GM23248 (cell line): ENCODE data around the gene CNKSR3.

Experiments used
- EZH2 ChIP-seq: fragments of 200-600 bp; sonication (generic); IDR thresholded peaks from 2 replicates; pipeline ENCODE4 v1.6.1; 2018; ENCODE audit warnings: antibody characterized with exemption, mild to moderate bottlenecking; ENCODE audit not compliant: insufficient read depth, poor library complexity, severe bottlenecking
- EZH2phosphoT487 ChIP-seq: fragments of 200-600 bp; sonication (generic); IDR thresholded peaks from 2 replicates; pipeline ENCODE4 v1.6.1; 2018; ENCODE audit warnings: antibody characterized with exemption, moderate library complexity, mild to moderate bottlenecking, low read depth; ENCODE audit not compliant: insufficient read depth

DNA sequence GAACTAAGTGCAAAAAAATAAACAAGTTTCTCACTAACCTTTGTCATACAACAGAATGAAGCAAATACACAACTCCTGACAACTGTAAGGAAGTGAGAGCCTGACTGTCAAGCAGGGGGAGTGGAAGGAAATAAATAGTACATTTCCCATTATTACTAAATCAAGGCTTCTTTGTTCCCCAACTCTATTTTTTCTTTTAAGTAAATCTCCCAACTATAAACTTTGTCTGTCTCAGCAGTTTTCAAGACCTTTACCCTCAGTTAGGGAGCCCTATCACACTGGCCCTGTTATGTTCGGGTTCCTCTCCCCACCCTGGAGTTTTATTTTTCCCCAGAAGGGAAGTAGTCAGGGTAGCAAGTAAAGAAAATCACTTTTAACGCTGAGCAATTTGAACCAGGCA is 129.7 kb downstream of the CNKSR3 start:
- TF ChIP-seq EZH2phosphoT487: no peak
- no peak for TF ChIP-seq EZH2
